DMS53 (cell line): ENCODE results near the gene CDK5RAP1.

ENCODE experiments used
- DNase-seq: peaks from one replicate; lab custom pipeline; 2025; lab: John Stamatoyannopoulos, UW

Gene CDK5RAP1

DNA sequence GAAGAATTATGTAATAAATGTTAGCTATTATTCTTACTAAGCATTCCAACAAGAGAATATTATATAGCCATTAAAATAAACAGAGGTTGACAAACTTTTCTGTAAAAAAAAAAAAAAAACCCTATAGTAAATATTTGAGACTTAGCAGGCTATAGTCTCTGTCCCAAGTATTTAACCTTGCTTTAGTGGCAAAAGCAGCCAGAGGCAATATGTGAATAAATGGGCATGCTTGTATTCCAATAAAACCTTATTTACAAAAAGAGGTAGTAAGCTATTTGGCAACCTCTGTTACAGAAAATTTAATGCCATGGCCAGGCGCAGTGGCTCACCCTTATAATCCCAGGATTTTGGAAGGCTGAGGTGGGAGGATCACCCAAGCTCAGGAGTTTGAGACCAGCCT lies 14.6 kb downstream of the CDK5RAP1 start:
- no peak for DNase-seq

- DNase-seq: no peak
These were observed 24.0 kb downstream of the CDK5RAP1 start for GRCh38 chr20:33377366-33377765.

DNA sequence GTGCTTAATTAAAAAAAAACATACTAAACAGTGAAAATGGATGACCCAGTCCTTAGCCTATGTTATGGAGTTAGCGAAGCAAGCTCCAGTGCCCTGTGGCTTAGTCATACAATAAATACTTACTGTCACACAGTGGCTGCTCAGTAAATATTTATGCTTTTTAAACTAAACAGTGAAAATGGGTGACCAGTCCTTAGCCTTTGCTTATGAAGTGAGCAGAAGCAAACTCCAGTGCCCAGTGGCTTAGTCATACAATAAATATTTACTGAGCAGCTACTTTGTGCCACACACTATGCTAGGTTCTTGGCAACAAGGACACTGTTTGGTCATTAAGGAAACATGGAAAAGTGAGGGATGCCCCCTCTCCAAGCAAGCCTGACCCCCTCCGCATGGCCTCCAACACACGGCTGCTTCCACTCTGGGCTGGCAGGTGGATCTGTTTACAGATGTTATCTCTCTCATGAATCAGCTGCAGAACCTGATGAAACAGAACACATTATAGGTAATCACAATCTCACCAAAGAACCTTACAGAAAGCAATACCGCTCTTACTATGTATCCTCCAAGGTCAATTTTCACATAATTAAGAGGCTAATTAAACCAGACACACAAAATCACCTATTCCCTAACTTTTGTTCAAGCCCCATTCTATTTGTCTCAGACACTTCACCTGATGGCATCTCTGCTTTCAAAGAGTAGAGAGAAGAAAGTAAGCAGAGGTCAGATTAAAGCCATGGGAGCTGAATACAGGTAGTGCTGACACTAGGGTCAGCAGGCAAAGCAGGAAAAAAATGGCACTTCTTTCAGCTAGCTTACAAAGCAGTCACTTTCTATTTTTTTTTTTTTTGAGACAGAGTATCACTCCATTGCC lies 27.3 kb downstream of the CDK5RAP1 start:
- peak; percentile 99 for DNase-seq

- peak; percentile 84 for DNase-seq
These were observed 28.3 kb downstream of the CDK5RAP1 start for GRCh38 chr20:33372993-33373441.

GRCh38 chr20:33370291-33370690 lies 31.0 kb downstream of the CDK5RAP1 start:
- DNase-seq: peak; percentile 95

- DNase-seq: no peak
These were observed 38.4 kb downstream of the CDK5RAP1 start for GRCh38 chr20:33362898-33363297.

DNA sequence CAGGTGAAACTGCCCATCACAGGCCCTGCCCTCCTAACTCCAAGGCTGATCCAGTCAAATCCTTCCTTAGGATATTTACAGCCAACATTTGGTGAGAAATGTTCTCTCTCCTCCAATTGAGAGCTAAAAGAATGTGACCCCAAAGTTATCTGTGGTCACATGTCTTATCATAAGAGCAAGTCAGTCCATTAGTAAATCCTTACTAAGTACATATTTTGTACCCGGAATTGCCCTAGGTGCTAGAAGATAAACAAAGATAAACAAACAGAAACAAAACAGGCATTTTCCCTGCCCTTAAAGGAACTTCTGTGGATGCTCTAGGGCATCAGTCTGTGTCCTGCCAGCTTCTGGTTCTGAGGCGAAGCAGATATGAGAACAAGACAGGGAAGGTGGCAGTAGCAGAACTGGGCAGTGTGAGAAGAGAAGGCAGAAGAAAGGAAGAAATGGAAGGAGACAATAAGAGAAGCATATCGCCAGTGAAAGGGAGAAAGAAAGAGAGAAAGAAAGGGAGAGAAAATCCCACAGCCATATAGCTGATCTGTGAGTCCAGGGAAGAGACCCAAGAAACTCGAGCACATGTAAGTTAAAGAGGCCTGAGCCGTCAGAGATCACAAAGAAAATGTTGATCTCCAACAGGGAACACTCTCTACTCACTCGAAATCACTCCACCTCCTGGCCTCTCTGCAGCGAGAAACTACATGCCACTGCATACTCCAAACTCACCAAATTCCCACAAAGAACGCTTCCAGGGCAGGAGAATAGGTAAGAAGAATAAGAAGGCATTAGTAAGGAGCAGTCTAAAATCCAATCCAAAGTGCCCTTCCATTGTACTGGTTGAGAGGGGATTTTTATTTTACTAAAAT lies 41.7 kb downstream of the CDK5RAP1 start:
- DNase-seq: no peak

- no peak for DNase-seq
These were observed 48.3 kb downstream of the CDK5RAP1 start for GRCh38 chr20:33353013-33353402.

GRCh38 chr20:33352258-33353012 lies 48.9 kb downstream of the CDK5RAP1 start:
- no peak for DNase-seq

DNA sequence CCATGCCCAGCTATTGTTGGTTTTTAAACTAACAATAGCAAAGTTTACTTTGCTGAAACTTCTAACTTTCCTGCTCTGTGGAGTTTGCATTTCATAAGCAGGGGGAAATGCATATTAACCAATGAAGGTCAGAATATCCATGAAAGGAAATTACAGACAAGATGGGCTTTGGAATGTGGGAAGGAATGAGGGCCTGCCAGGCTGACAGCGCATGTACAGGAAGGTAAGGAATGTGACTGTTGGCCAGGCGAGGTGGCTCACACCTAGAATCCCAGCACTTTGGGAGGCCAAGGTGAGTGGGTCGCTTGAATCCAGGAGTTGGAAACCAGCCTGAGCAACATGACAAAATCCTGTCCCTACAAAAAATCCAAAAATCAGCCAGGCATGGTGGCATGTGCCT lies 49.6 kb downstream of the CDK5RAP1 start:
- no peak for DNase-seq

GRCh38 chr20:33349493-33349892 lies 51.8 kb downstream of the CDK5RAP1 start:
- DNase-seq: no peak

DNA sequence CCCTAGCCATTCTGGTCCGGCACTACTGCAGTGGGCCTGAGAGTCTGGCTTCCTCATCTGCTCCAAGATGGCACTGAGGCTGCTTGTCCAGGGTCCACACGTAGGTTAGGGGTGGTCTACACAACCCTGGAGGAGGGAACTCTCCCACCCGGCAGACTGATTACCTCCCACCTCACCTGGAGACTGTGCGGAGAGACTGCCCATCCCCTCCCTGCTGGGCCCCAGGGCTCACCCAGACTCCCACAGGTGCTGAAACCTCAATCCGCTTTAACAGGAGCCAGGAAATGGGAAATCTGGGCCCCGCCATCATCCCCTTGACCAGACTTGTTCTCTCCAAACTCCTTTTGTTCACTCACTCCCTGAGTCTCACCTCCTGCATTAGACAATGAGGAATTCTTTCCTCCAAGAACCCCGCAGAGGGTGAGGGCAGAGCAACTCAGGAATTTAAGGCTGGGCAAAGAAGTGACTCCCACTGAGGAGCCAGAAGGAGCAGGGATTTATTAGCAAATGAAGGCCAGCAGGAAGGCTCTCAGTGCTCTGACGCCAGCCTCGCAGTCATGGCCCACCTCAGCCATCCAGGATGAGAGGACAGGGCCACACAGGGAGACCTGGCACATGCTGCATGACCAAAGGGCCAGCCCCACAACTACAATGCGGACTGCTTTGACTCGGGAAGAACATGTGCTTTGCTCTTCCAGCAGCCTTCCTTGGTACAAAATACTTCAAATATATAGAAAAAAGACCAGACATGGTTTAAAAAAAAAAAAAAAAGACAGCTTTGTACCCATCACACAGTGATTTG lies 53.0 kb downstream of the CDK5RAP1 start:
- no peak for DNase-seq

DNA sequence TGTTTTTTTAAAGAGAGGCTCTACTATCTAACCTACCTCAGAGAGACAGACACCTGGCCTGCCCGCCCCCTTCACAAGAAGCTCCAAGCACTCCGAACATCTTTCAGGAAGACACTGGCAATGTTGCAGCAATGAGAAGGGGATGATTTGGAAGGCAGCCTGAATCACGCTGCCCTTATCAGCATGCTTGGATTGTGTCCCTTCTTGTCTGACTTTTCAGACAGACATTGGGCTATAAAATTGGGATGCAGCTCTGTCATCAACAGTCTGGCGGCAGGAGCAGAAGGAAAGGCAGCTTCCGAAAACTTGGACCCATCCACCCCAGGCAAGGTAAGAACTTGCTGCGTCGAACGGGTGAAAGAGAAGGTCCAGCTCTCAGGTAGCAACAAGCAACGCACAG lies 56.0 kb downstream of the CDK5RAP1 start:
- DNase-seq: no peak

DNA sequence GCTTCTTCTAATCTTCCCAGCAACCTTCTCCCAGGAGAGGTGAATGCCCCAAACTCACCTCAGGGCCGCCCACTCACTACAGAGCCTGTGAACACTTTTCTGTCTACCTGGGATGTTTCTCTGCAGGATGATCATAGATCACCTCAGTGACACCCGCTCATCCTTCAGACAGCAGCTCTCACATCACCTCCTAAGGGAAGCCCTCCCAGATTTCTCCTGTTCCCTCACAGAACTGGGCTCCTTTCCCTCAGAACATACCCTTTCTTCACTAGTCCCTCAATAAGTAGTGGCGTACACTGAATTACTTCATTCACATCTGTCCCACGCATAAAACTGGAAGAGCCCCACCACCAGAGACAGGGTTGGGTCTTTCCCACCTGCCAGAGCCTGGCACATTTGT lies 57.8 kb downstream of the CDK5RAP1 start:
- no peak for DNase-seq

GRCh38 chr20:33339515-33340058 lies 61.7 kb downstream of the CDK5RAP1 start:
- no peak for DNase-seq

DNA sequence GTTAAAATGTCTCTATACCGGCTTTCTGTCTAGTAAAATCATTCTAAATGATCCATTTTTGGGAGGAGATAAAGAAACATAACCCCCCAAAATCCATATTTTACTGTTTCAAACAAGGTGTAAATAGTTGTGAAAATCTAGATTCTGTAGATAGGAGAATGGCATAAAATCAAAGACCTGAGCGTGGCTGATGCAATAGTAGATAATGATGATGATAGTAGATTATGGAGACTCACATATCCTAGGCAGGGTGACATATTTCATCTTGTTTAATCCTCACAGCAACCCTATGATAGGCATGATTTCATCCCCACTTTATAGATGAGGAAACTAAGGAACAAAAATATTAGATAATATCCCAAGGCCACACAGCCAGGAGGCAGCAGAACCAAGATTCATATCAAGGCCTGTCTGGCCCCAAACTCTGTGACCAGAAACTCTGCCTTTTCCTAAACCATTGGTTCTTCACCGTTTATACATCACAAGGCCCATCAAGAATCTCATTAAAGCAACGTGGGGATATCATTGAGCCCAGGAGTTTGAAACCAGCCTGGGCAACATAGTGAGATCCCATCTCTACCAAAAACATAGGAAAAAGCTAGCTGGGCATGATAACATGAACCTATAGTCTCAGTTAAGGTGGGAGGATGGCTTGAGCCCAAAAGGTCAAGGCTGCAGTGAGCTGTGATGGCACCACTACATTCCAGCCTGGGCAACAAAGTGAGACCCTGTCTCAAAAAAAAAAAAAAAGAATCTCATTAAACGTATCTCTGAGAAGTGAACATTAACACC lies 62.7 kb downstream of the CDK5RAP1 start:
- no peak for DNase-seq

DNA sequence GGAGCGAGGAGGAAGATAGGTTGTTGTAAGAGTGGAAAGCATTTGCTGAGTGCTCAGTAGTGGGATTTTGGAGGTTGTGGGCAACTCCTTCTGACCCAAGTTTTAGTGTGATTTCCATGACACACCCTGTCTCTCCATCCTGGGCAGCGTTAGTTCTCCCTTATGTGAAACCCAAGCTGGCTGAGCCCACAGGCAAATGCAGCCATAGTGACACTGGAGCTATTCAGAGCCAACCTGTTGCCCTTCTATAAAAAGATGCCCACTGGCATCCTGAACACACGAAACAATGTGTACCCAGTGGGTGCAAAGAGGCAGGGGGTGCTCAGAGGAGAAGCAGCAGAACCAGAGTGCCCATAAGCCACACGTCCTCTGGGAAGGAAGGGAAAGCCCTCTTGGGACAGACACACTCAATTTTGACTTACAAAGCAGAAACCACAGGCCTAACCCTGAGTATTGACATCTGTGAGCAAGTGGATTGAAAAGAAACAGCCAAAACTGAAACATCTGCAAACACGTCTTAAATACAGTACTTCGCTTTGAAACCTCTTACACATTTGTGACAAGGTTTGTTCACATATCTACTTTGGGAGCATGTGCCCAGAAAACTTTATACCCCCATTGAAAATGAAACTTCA lies 63.7 kb downstream of the CDK5RAP1 start:
- no peak for DNase-seq

GRCh38 chr20:33337119-33337518 lies 64.2 kb downstream of the CDK5RAP1 start:
- no peak for DNase-seq

DNA sequence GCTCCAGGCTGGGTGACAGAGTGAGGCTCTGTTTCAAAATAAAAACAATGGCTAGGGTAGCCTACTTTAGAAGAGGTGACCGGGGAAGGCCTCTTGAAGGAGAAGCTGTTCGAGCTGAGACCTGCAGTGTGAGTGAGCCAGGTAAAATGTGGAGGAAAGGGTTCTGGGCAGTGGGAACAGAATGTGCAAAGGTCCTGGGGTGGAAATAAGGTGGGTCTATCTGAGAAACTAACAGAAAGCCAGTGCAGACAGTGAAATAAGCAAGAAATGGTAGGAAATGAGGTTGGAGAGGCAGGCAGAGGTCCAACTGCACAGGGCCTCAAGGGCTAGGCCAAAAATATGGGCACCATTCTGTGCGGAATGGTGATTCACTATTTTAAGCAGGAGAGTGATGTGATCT lies 64.9 kb downstream of the CDK5RAP1 start:
- no peak for DNase-seq

DNA sequence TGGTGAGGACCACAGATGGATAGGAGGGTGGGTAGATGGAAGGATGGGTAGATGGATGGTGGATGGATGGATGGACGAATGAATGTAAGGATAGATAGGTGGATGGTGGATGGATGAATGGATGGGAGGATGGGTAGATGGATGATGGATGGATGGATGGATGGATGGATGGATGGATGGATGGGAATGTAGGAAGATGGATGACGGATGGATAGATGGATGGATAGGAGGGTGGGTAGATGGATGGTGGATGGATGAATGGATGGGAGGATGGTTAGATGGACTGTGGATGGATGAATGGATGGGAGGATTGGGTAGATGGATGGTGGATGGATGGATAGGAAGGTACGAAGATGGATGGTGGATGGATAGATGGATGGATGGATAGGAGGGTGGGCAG lies 67.2 kb downstream of the CDK5RAP1 start:
- DNase-seq: no peak
